Fibroblast of villous mesenchyme (primary cell): ENCODE results near the gene RILPL1. TPM values are rescaled to one million over a fixed set of nuclear protein-coding genes. Genes with fewer than 3 reads are reported as not detected.
"Not testable (repeated sequence)": the region's sequence is repeated elsewhere in the genome, so short reads cannot be mapped to it uniquely, and the experiment has no call there.

Experiments
- DNase-seq: peaks from one replicate; pipeline ENCODE4 v3.0.0-alpha.2; 2010; ENCODE audit warnings: low read depth
- H3K4me3 ChIP-seq: 2 replicates; pipeline ENCODE4 v1.5.1; 2011; ENCODE audit warnings: low read depth, mild to moderate bottlenecking, low read length
- small RNA-seq: library from RNA; depleted of rRNA; stranded (forward); fragments of <200 nt; gene quantifications from one replicate; pipeline ENCODE3, GENCODE V24; 2012
- total RNA-seq: library from RNA; depleted of rRNA; stranded (reverse); fragments of >200 nt; gene quantifications from 2 replicates; pipeline ENCODE4 v1.2.3, GENCODE V29; 2012
- TF ChIP-seq, protein P1 (sequence below): IDR thresholded peaks from 2 replicates; pipeline ENCODE4 v1.5.1; 2012; ENCODE audit warnings: low read depth, mild to moderate bottlenecking, low read length; ENCODE audit not compliant: insufficient read depth

RILPL1 gene
- total RNA-seq, 1 donor: 13.4 TPM

DNA sequence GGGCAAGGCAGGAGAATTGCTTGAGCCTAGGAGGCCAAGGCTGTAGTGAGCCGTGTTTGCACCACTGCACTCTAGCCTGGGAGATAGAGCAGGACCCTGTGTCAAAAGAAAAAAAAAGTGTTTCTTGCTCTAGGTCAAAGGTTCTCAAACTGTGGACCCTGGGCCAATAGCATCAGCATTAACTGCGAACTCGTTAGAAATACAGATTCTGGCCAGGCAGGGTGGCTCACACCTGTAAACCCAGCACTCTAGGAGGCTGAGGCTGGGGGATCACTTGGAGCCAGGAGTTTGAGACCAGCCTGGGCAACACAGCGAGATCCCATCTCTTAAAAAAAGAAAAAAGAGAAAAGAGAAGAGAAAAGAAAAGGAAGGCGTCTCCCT is 97.9 kb downstream of the RILPL1 start:
- no peak for DNase-seq
- peak overlapping the region; percentile 93 for H3K4me3 ChIP-seq
- TF ChIP-seq, protein P1, sequence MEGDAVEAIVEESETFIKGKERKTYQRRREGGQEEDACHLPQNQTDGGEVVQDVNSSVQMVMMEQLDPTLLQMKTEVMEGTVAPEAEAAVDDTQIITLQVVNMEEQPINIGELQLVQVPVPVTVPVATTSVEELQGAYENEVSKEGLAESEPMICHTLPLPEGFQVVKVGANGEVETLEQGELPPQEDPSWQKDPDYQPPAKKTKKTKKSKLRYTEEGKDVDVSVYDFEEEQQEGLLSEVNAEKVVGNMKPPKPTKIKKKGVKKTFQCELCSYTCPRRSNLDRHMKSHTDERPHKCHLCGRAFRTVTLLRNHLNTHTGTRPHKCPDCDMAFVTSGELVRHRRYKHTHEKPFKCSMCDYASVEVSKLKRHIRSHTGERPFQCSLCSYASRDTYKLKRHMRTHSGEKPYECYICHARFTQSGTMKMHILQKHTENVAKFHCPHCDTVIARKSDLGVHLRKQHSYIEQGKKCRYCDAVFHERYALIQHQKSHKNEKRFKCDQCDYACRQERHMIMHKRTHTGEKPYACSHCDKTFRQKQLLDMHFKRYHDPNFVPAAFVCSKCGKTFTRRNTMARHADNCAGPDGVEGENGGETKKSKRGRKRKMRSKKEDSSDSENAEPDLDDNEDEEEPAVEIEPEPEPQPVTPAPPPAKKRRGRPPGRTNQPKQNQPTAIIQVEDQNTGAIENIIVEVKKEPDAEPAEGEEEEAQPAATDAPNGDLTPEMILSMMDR: no peak

DNA sequence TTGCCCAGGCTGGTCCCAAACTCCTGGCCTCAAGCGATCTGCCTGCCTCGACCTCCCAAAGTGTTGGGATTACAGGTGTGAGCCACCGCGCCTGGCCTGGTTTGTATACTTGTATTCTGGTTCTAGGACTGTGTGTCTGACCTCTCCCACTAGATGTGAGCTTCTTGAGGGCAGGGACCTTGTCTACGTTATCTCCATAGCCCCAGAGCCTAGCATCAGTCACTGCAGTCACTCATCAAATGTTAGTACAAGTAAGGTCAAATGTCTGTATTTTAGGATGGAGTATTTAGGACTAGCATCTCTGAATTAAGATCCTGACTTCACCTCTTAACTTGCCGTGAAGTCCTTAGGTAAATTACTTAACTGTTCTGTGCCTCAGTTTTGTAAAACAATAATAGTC is 99.9 kb downstream of the RILPL1 start:
- TF ChIP-seq, protein P1: no peak
- no peak for DNase-seq
- no peak overlapping the region for H3K4me3 ChIP-seq

DNA sequence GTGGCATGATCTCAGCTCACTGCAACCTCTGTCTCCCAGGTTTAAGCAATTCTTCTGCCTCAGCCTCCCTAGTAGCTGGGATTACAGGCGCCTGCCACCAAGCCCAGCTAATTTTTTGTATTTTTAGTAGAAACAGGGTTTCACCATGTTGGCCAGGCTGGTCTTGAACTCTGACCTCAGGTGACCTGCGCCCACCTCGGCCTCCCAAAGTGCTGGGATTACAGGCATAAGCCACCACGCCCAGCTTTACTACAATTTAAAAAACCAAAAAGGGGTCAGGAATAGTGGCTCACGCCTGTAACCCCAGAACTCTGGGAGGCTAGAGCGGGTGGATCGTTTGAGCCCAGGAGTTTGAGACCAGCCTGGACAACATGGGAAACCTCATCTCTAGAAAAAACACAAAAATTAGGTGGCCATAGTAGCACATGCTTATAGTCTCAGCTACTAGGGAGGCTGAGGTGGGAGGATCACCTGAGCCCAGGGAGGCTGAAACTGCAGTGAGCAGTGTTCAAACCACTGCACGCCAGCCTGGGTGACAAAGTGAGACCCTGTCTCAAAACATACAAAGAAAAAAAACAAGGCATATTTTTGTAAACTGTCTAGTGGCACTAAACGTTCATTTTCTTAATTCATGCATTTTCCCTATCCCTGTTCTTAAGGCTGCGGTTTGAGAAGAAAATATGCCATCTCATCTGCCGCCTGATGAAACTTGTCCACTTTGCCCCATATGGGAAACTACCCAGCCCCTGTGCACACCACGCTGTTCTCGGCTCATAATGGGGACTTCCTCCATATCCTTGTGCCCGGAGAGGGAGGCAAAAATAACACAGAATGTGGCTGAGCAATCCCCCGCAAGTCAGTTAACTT is 101.3 kb downstream of the RILPL1 start:
- not testable (repeated sequence) for H3K4me3 ChIP-seq, DNase-seq

DNA sequence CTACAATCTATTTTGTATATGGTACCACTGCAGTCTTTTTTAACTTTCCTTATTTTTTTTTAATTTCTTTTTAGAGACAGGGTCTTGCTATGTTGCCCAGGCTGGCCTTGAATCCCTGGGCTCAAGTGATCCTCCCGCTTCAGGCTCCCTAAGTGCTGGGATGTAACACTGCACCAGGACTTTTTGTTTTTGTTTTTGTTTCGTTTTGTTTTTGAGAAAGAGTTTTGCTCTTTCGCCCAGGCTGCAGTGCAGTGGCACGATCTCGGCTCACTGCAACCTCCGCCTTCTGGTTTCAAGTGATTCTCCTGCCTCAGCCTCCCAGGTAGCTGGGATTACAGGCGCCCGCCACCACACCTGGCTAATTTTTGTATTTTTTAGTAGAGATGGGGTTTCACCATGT is 104.4 kb downstream of the RILPL1 start:
- not testable (repeated sequence) for DNase-seq, H3K4me3 ChIP-seq

DNA sequence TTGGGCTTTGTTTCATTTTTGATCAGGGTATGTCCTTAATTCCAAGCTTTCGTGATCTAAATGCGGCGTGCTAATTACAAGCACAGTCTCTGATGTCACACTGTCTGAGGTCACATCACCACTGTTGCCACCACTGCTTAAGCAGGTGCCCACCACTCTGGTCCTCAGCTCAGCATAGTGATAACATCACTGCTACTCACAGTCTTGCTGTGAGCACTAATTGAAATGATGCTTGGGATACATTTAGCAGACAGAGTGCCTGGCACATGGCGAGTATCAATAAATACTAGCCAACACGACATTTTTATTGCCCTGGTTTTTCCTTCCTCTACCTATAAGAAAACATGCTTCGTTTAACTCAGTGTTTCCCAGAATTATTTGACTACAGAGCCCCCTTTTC is 104.9 kb downstream of the RILPL1 start:
- DNase-seq: no peak
- TF ChIP-seq, protein P1: no peak
- H3K4me3 ChIP-seq: no peak overlapping the region

DNA sequence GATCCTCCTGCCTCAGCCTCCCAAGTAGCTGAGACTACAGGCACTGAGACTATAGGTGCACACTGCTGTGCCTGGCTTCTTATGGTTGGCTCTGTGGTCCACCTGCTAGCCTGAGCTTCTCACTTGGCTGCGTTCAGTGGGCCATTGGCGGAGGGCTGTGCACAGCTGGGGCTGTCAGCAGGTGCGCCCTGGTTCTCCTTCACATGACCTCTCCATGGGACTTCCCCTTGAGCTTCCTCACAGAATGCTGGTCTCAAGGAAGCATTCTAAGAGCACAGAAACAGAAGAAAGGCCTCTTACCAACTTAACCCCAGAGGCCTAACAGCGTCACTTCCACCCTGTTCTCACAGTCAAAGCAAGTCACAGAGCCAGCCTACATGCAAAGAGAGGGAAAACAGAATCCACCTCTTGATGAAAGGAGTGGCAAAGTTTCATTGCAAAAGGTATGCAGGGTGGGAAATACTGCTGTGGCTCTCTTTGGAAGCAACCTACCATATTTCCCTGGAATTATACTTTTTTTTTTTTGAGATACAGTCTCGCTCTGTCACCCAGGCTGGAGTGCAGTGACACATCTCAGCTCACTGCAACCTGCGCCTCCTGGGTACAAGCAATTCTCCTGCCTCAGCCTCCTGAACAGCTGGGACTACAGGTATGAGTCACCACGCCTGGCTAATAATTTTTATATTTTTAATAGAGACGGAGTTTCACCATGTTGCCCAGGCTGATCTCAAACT is 106.3 kb downstream of the RILPL1 start:
- no peak for DNase-seq
- H3K4me3 ChIP-seq: no peak overlapping the region
- TF ChIP-seq, protein P1: no peak

DNA sequence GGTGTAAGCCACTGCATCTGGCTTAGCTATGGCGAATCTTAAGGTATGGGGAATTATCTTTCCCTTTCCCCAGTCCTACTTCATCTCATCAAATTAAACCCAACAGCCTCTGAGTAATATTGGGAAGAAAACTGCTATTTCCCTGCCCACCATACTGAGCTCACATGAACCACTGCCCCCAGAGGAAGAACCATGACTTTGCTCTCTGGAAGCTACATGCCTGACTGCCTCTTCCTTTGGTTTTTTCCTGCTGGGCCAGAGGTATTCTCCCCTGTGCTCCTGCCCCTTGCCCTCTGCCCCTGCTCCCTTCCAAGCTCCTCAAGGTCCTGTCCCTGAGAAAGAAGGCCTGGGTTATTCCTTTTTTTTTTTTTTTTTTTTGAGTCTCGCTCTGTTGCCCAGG is 112.2 kb downstream of the RILPL1 start:
- no peak overlapping the region for H3K4me3 ChIP-seq
- no peak for DNase-seq
- TF ChIP-seq, protein P1: no peak

Small RNA genes lying within 50 kb of the gene (small RNA-seq; reads per million reads assigned to genes)
- gene AC145423.2 (not detected), gene MIR3908 (not detected)

Other genes starting within 250 kb of the RILPL1 start
- gene SBNO1, start 168.9 kb downstream of the RILPL1 start, total RNA-seq: 26.7 and 41.0 TPM in 2 replicates
- gene KMT5A, start 149.6 kb downstream of the RILPL1 start, total RNA-seq: 45.7 and 62.2 TPM in 2 replicates
- gene RILPL2, start 97.0 kb downstream of the RILPL1 start, total RNA-seq: 3.5 and 5.6 TPM in 2 replicates
- 14.8 and 20.7 TPM in 2 replicates for gene SNRNP35, start 75.6 kb downstream of the RILPL1 start, total RNA-seq
- gene TMED2, start 50.8 kb upstream of the RILPL1 start, total RNA-seq: 379 and 640 TPM in 2 replicates
- 21.6 and 22.5 TPM in 2 replicates for gene DDX55, start 68.4 kb upstream of the RILPL1 start, total RNA-seq
- gene EIF2B1, start 100.0 kb upstream of the RILPL1 start, total RNA-seq: 31.1 and 32.9 TPM in 2 replicates
- 33.5 and 47.1 TPM in 2 replicates for gene GTF2H3, start 100.1 kb upstream of the RILPL1 start, total RNA-seq
- 12.2 and 13.0 TPM in 2 replicates for gene TCTN2, start 137.4 kb upstream of the RILPL1 start, total RNA-seq
- 22.5 and 28.0 TPM in 2 replicates for gene ATP6V0A2, start 178.6 kb upstream of the RILPL1 start, total RNA-seq
- gene DNAH10, start 228.6 kb upstream of the RILPL1 start, total RNA-seq: 0.43 and 0.64 TPM in 2 replicates